ENCODE results near the gene FCHO2.
"Not testable (repeated sequence)": the region's sequence is repeated elsewhere in the genome, so short reads cannot be mapped to it uniquely, and the experiment has no call there.

FCHO2 gene

GRCh38 chr5:72957337-72957736, 1.5 kb downstream of the FCHO2 start:
- no peak for DNase-seq

- no peak for DNase-seq
These were observed 3.4 kb downstream of the FCHO2 start for GRCh38 chr5:72959257-72959656.

GRCh38 chr5:72974481-72974880, 18.6 kb downstream of the FCHO2 start:
- not testable (repeated sequence) for DNase-seq

- DNase-seq = not testable (repeated sequence)
These were observed 21.0 kb downstream of the FCHO2 start for GRCh38 chr5:72976810-72977209.

- no peak for DNase-seq
These were observed 29.9 kb downstream of the FCHO2 start for GRCh38 chr5:72985719-72986118.

GRCh38 chr5:72988769-72989168, 32.9 kb downstream of the FCHO2 start:
- no peak for DNase-seq

GRCh38 chr5:72991394-72991793, 35.6 kb downstream of the FCHO2 start:
- DNase-seq = no peak

- no peak for DNase-seq
These were observed 38.7 kb downstream of the FCHO2 start for GRCh38 chr5:72994578-72994977.

- DNase-seq = no peak
These were observed 40.8 kb downstream of the FCHO2 start for GRCh38 chr5:72996632-72997031.

GRCh38 chr5:72999916-73000315, 44.1 kb downstream of the FCHO2 start:
- DNase-seq = no peak

GRCh38 chr5:73005886-73006285, 50.0 kb downstream of the FCHO2 start:
- DNase-seq = no peak

GRCh38 chr5:73007051-73007450, 51.2 kb downstream of the FCHO2 start:
- DNase-seq = no peak

- no peak for DNase-seq
These were observed 53.0 kb downstream of the FCHO2 start for GRCh38 chr5:73008831-73009230.

GRCh38 chr5:73011612-73012011, 55.8 kb downstream of the FCHO2 start:
- not testable (repeated sequence) for DNase-seq

GRCh38 chr5:73018892-73019291, 63.1 kb downstream of the FCHO2 start:
- no peak for DNase-seq

- no peak for DNase-seq
These were observed 63.9 kb downstream of the FCHO2 start for GRCh38 chr5:73019766-73020165.

- DNase-seq = no peak
These were observed 66.8 kb downstream of the FCHO2 start for GRCh38 chr5:73022471-73023169.

GRCh38 chr5:73024946-73025544, 69.2 kb downstream of the FCHO2 start:
- not testable (repeated sequence) for DNase-seq

- DNase-seq = no peak
These were observed 71.5 kb downstream of the FCHO2 start for GRCh38 chr5:73027361-73027760.

- no peak for DNase-seq
These were observed 72.0 kb downstream of the FCHO2 start for GRCh38 chr5:73027816-73028215.

GRCh38 chr5:73028991-73029595, 73.3 kb downstream of the FCHO2 start:
- no peak for DNase-seq

GRCh38 chr5:73030531-73030930, 74.7 kb downstream of the FCHO2 start:
- DNase-seq = no peak

GRCh38 chr5:73030995-73031394, 75.2 kb downstream of the FCHO2 start:
- DNase-seq = no peak

GRCh38 chr5:73031839-73032238, 76.0 kb downstream of the FCHO2 start:
- DNase-seq = no peak

Measured in activated gamma-delta T cell treated with Interleukin-2 at 50 U/mL for 16 hours (primary cell).